T-cell (primary cell): ENCODE data around the gene TPRG1L. TPM values are rescaled to one million over a fixed set of nuclear protein-coding genes. Genes with fewer than 3 reads are reported as not detected.

Source experiments
- ATAC-seq, 4 experiments: fragments of 200-7000 bp in 3 of 4; fragments of 150-1000 bp in 1 of 4; cut with Tn5 transposase; replicated peaks in 1 of 4; 1 replicate in 3 of 4; 2 replicates in 1 of 4; pipeline ENCODE4 v1.10.0; 2021; ENCODE audit warnings: moderate library complexity in 3 of 4, mild to moderate bottlenecking in 2 of 4, moderate number of reproducible peaks in 1 of 4
- CTCF ChIA-PET, 2 donors: fragments of 300-600 bp; sonication (Branson Sonifier 250); formaldehyde crosslinking; loops; one replicate each; lab custom pipeline; 2022; ENCODE audit warnings: antibody characterized with exemption in 2 of 2; lab: Charles Lee
- POLR2A ChIA-PET, 2 donors: fragments of 300-600 bp; sonication (Branson Sonifier 250); formaldehyde crosslinking; loops; one replicate each; lab custom pipeline; 2022; ENCODE audit warnings: antibody characterized with exemption in 2 of 2; lab: Charles Lee
- DNase-seq, 35 experiments: peaks; one replicate each; pipeline versions ENCODE4 v3.0.0 to v3.0.0-alpha.2; 2013 to 2023
- H3K27ac ChIP-seq: one replicate; pipeline ENCODE4 v1.5.1; 2013; ENCODE audit warnings: low read length
- H3K27me3 ChIP-seq, 2 experiments: replicated peaks in 1 of 2; 1 replicate in 1 of 2; 2 replicates in 1 of 2; pipeline versions ENCODE4 v1.6.1 to v1.7.0; 2013; ENCODE audit warnings: low read length in 1 of 2, mixed read lengths in 1 of 2; ENCODE audit not compliant: control insufficient read depth in 2 of 2, insufficient read depth in 2 of 2; ENCODE audit errors: extremely low read depth in 1 of 2
- H3K36me3 ChIP-seq, 2 donors: 1 replicate in 1 of 2; 2 replicates in 1 of 2; pipeline versions ENCODE4 v1.6.1 to v1.7.0; 2013; ENCODE audit warnings: low read length in 1 of 2; ENCODE audit not compliant: control insufficient read depth in 2 of 2, insufficient read depth in 1 of 2; ENCODE audit errors: extremely low read depth in 1 of 2
- H3K4me1 ChIP-seq, 2 experiments: 1 replicate in 1 of 2; 2 replicates in 1 of 2; pipeline versions ENCODE4 v1.6.1 to v1.7.0; 2013; ENCODE audit warnings: low read length in 2 of 2, mixed read lengths in 1 of 2; ENCODE audit not compliant: insufficient read depth in 2 of 2, control insufficient read depth in 1 of 2; ENCODE audit errors: extremely low read depth in 1 of 2
- H3K4me3 ChIP-seq, 2 donors: 1 replicate in 1 of 2; 2 replicates in 1 of 2; pipeline versions ENCODE4 v1.5.1 to v1.7.0; 2013; ENCODE audit warnings: mild to moderate bottlenecking in 2 of 2, low read length in 1 of 2, moderate library complexity in 1 of 2; ENCODE audit not compliant: control insufficient read depth in 1 of 2; ENCODE audit errors: extremely low read depth in 1 of 2
- H3K9me3 ChIP-seq: 2 replicates; pipeline ENCODE4 v1.7.0; 2013
- H3K27ac Mint-ChIP-seq, 2 donors: one replicate each; pipeline ENCODE4 v1.8.0; 2020 to 2021; ENCODE audit warnings: mild to moderate bottlenecking in 2 of 2, mixed read lengths in 2 of 2
- H3K27me3 Mint-ChIP-seq, 2 donors: one replicate each; pipeline ENCODE4 v1.8.0; 2021 to 2022; ENCODE audit warnings: mixed read lengths in 2 of 2
- H3K36me3 Mint-ChIP-seq: one replicate; pipeline ENCODE4 v1.8.0; 2021; ENCODE audit warnings: mixed read lengths
- H3K4me1 Mint-ChIP-seq, 3 donors: one replicate each; pipeline ENCODE4 v1.8.0; 2020 to 2022; ENCODE audit warnings: mixed read lengths in 3 of 3, mild to moderate bottlenecking in 1 of 3
- H3K4me3 Mint-ChIP-seq, 3 donors: one replicate each; pipeline ENCODE4 v1.8.0; 2020 to 2022; ENCODE audit warnings: mild to moderate bottlenecking in 3 of 3, mixed read lengths in 3 of 3, moderate library complexity in 3 of 3
- H3K9me3 Mint-ChIP-seq, 3 donors: one replicate each; pipeline ENCODE4 v1.8.0; 2020 to 2022; ENCODE audit warnings: mixed read lengths in 3 of 3
- WGBS: methylation state at CpG from one replicate; pipeline ENCODE4 v1.1.5; 2013; ENCODE audit warnings: missing lambda C conversion rate; ENCODE audit not compliant: insufficient coverage; 5-methylcytosine and 5-hydroxymethylcytosine counted together
- total RNA-seq, 35 experiments: library from RNA in 6 of 35; stranded (reverse) in 6 of 35; fragments of 120-200 nt in 1 of 35; gene quantifications; one replicate each; pipeline versions ENCODE4 v1.2.1 to v1.2.4 and lab custom pipeline; 2013 to 2026

TPRG1L gene
- total RNA-seq, 5 donors from 2014 or later (not counting 1 experiment from before 2014, with no cell fraction given), result 36.7 to 48.5 (median 45.4) TPM

DNA sequence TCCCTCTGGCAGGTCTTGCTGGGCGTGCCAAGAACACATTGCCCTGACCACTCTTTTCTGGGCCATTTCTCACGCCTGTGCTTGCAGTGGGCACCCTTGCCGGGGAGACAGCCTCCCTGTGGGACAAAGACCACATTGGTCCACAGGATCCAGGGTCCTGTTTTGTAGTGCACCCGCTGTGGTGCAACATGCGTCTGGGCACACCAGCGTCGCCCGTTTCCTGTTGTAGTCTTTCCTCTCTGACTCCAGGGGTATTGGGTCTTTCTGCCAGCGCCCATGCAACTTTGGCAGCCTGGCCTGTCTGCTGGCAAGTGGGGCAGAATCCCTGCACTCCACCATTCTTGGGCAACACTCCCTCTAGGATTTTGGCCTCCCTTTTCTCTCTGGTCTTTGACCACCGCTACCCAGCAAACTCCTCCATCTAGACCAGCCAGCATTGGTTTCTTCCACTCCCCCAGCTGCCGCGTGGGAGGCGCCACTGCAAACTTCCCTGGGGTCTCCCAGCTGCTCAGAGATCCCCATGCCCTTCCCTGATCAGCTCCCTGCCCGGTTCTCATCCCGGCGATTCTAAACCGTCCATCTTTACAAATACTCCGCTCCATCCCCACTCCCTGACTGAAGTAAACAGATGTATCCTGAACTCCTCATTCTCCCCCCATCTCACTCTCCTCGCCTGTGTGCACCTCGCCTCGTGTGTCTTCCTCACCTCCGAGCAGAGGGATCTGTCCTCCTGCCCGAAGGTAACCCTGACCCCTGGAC lies 1.2 kb upstream of the TPRG1L start:
- H3K27me3 Mint-ChIP-seq, result no peaks in the 10 kb centered on the region
- H3K27ac Mint-ChIP-seq, result peak overlapping the region; percentile 71 to 80
- peak in 2 of 35 experiments; percentile 15 to 16 for DNase-seq
- ChIA-PET CTCF (interaction anchor here in 1 of 2 donors (0.6 kb wide), 1 partner anchor 155 kb away, joined by 3 read pairs; no protein-coding TSS in a partner anchor), POLR2A (no interaction called here)
- Histone ChIP-seq H3K27ac (no peak overlapping the region), H3K4me1 (peaks cover 12 to 43% of the 10 kb centered on the region in 2 experiments), H3K27me3 (peaks cover 0 to 2% of the 10 kb centered on the region in 2 experiments), H3K36me3 (peaks cover 8 to 15% of the 10 kb centered on the region in 2 donors), H3K9me3 (no peaks in the 10 kb centered on the region), H3K4me3 (peak overlapping the region; percentile 62 to 68)
- H3K36me3 Mint-ChIP-seq, result peaks cover 9% of the 10 kb centered on the region
- no peak for ATAC-seq
- peak overlapping the region; percentile 84 to 99 (median 98) for H3K4me3 Mint-ChIP-seq
- WGBS, result 32% methylated on average over 23 of the region's 23 CpGs
- peaks cover 48 to 55% (median 53%) of the 10 kb centered on the region in 3 donors for H3K4me1 Mint-ChIP-seq
- H3K9me3 Mint-ChIP-seq, result no peaks in the 10 kb centered on the region

DNA sequence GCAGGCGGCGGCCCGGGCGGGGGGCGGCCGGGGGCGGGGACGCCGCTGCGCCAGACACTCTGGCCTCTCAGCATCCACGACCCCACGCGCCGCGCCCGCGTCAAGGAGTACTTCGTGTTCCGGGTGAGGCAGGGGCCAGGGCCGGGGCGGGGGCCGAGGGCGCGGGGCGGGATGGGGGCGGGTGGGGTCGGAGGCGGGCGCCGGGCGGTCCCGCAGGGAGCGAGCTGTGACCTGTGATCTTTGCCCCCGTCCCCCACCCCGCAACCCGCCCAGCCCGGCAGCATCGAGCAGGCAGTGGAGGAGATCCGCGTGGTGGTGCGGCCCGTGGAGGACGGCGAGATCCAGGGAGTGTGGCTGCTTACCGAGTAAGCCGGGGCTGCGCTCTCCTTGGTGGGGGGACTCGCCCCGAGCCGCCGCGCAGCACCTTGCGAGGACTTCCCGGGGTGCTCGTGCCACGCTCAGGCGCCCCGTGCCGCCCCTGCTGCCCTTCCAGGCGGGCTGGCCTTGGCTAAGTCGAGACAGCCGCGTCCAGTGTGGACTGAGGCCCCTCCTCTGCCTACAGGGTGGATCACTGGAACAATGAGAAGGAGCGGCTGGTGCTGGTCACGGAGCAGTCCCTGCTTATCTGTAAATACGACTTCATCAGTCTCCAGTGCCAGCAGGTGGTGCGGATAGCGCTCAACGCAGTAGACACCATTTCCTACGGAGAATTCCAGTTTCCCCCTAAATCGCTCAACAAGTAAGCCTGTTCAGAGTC lies 514 bp downstream of the TPRG1L start:
- ChIA-PET CTCF (no interaction called here), POLR2A (no interaction called here)
- no peaks in the 10 kb centered on the region for H3K27me3 Mint-ChIP-seq
- peaks cover 42 to 45% (median 42%) of the 10 kb centered on the region in 3 donors for H3K4me1 Mint-ChIP-seq
- DNase-seq (peak in 22 of 35 experiments; percentile 13 to 55 (median 34)), ATAC-seq (peak; percentile 30 to 44 (median 32))
- H3K9me3 ChIP-seq, result no peaks in the 10 kb centered on the region
- H3K4me1 ChIP-seq, result peaks cover 10 to 34% of the 10 kb centered on the region in 2 experiments
- H3K4me3 ChIP-seq, result peak overlapping the region; percentile 50 to 55
- no peaks in the 10 kb centered on the region for H3K27me3 ChIP-seq
- 11% methylated on average over 41 of the region's 71 CpGs for WGBS
- H3K9me3 Mint-ChIP-seq, result no peaks in the 10 kb centered on the region
- no peak overlapping the region for H3K27ac ChIP-seq
- peaks cover 13% of the 10 kb centered on the region for H3K36me3 Mint-ChIP-seq
- H3K27ac Mint-ChIP-seq, result peak overlapping the region; percentile 75 to 80
- peak overlapping the region; percentile 84 to 99 (median 98) for H3K4me3 Mint-ChIP-seq
- H3K36me3 ChIP-seq, result peaks cover 18 to 27% of the 10 kb centered on the region in 2 donors

DNA sequence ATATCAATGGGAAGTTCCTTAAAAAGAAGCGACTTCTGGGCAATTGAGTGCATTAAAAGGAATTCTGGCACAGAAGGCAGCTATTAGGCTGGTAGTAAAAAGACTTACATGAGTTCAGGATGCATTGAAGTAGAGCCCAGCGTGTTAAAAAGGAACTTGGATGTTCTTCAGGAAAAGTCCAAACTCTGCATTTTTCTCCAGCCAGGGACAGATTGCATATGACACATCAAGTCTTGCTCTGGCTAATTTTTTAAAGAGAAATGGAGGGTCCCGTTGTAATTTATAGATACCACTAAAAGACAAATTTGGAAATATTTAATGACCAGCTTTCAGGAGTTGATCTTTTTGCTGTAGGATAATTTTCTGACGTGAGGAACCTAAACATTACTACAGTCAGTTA lies 1.2 kb downstream of the TPRG1L start:
- Mint-ChIP-seq H3K36me3 (peaks cover 15% of the 10 kb centered on the region), H3K9me3 (no peaks in the 10 kb centered on the region), H3K4me1 (peaks cover 37 to 40% (median 40%) of the 10 kb centered on the region in 3 donors), H3K27ac (peak overlapping the region; percentile 75 to 79), H3K27me3 (no peaks in the 10 kb centered on the region), H3K4me3 (peak overlapping the region; percentile 69 to 99 (median 98))
- H3K4me3 ChIP-seq, result no peak overlapping the region
- peaks cover 20 to 29% of the 10 kb centered on the region in 2 donors for H3K36me3 ChIP-seq
- H3K27ac ChIP-seq, result no peak overlapping the region
- ATAC-seq (no peak), DNase-seq (no peak)
- CTCF ChIA-PET, result no interaction called here
- no peaks in the 10 kb centered on the region for H3K9me3 ChIP-seq
- WGBS, result 100% methylated on average over 2 of the region's 4 CpGs
- POLR2A ChIA-PET, result no interaction called here
- no peaks in the 10 kb centered on the region for H3K27me3 ChIP-seq
- H3K4me1 ChIP-seq, result peaks cover 10 to 30% of the 10 kb centered on the region in 2 experiments

DNA sequence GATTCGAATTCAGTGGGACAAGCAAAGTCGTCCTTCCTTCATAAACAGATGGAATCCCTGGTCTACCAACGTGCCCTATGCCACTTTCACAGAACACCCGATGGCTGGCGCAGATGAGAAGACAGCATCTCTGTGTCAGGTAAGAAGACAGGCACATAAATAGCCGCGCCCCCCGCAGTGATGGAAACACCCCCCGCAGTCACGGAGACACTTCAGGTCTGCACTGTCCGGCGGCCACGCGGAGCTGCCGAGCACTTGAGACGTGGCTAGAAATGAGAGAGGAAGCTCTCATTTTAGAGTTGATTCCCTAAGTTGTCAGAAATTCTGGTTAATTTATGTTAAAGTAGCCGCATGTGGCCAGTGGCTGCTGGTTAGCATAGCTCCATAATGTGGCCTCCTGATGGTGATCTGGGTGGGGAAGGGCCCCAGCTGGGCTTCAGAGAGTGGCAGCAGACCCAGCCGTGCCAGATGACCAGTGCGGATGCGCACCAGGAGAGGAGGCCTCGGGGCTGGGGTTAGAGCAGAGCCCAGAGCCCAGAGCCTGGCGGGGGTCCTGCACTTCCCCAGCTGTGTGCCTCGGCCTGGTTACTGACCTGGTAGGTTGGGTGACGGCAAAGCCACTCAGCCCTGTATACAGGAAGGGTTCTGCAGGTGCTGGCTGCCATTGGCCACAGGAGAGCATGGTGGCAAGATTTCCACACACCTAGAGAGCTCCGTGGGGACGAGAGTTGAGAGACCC lies 2.9 kb downstream of the TPRG1L start:
- Histone ChIP-seq H3K27me3 (no peaks in the 10 kb centered on the region), H3K36me3 (peaks cover 22 to 39% of the 10 kb centered on the region in 2 donors), H3K27ac (no peak overlapping the region), H3K9me3 (no peaks in the 10 kb centered on the region), H3K4me3 (no peak overlapping the region), H3K4me1 (peaks cover 10 to 25% of the 10 kb centered on the region in 2 experiments)
- peaks cover 15% of the 10 kb centered on the region for H3K36me3 Mint-ChIP-seq
- ChIA-PET CTCF (no interaction called here), POLR2A (interaction anchor here in 1 of 2 donors (0.6 kb wide), 1 partner anchor 124 kb away, joined by 3 read pairs; no protein-coding TSS in a partner anchor)
- H3K27ac Mint-ChIP-seq, result no peak overlapping the region
- H3K4me3 Mint-ChIP-seq, result no peak overlapping the region
- H3K27me3 Mint-ChIP-seq, result no peaks in the 10 kb centered on the region
- no peak for DNase-seq
- ATAC-seq, result no peak
- peaks cover 24 to 30% (median 28%) of the 10 kb centered on the region in 3 donors for H3K4me1 Mint-ChIP-seq
- WGBS, result 95% methylated on average over 24 of the region's 26 CpGs
- H3K9me3 Mint-ChIP-seq, result no peaks in the 10 kb centered on the region

DNA sequence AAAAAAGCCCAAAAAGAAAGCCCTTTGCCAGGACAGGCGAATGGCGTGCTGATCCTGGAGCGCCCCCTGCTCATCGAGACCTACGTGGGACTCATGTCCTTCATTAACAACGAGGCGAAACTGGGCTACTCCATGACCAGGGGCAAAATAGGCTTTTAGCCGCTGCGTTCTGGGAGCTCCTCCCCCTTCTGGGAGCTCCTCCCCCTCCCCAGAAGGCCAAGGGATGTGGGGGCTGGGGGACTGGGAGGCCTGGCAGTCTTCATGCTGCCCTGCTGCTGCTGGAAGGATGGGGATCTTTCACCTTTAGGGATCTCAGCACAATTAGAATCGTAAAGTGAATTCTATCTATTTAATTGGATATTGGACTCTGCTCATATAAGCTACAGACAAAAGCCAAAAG lies 3.6 kb downstream of the TPRG1L start:
- H3K4me3 Mint-ChIP-seq, result no peak overlapping the region
- H3K4me1 Mint-ChIP-seq, result peaks cover 17 to 22% (median 20%) of the 10 kb centered on the region in 3 donors
- no peaks in the 10 kb centered on the region for H3K9me3 Mint-ChIP-seq
- 100% methylated on average over 3 of the region's 10 CpGs for WGBS
- Histone ChIP-seq H3K9me3 (no peaks in the 10 kb centered on the region), H3K4me1 (peaks cover 7 to 18% of the 10 kb centered on the region in 2 experiments), H3K4me3 (no peak overlapping the region), H3K27me3 (no peaks in the 10 kb centered on the region), H3K36me3 (peaks cover 22 to 46% of the 10 kb centered on the region in 2 donors), H3K27ac (no peak overlapping the region)
- H3K27ac Mint-ChIP-seq, result peak overlapping the region in 1 of 2 donors; percentile 11
- ATAC-seq (no peak), DNase-seq (no peak)
- no peaks in the 10 kb centered on the region for H3K27me3 Mint-ChIP-seq
- ChIA-PET CTCF (no interaction called here), POLR2A (no interaction called here)
- H3K36me3 Mint-ChIP-seq, result peaks cover 21% of the 10 kb centered on the region
